Aorta (tissue), 5 donors: ENCODE measurements around the gene SIDT2. TPM values are rescaled to one million over a fixed set of nuclear protein-coding genes. Genes with fewer than 3 reads are reported as not detected.

Source experiments
- ATAC-seq: fragments of 200-7000 bp; cut with Tn5 transposase; one replicate; pipeline ENCODE4 v1.9.1; 2022; ENCODE audit warnings: moderate library complexity; ENCODE audit not compliant: low FRiP score
- DNase-seq, 2 donors: peaks; one replicate each; pipeline ENCODE4 v3.0.0-alpha.2; 2020
- H3K27ac ChIP-seq, 2 donors: one replicate each; pipeline ENCODE4 v1.5.1; 2013; ENCODE audit warnings: low read length in 2 of 2, mild to moderate bottlenecking in 2 of 2, moderate library complexity in 2 of 2, control low read depth in 1 of 2, inconsistent platforms in 1 of 2, low read depth in 1 of 2
- H3K27me3 ChIP-seq, 2 donors: one replicate each; pipeline ENCODE4 v1.6.1; 2013; ENCODE audit warnings: control low read depth in 1 of 2, low read length in 1 of 2, mild to moderate bottlenecking in 1 of 2, moderate library complexity in 1 of 2; ENCODE audit not compliant: insufficient read depth in 2 of 2, control insufficient read depth in 1 of 2
- H3K36me3 ChIP-seq, 2 donors: one replicate each; pipeline ENCODE4 v1.6.1; 2013; ENCODE audit warnings: control low read depth in 1 of 2, low read length in 1 of 2, mild to moderate bottlenecking in 1 of 2; ENCODE audit not compliant: insufficient read depth in 2 of 2, control insufficient read depth in 1 of 2
- H3K4me1 ChIP-seq, 2 donors: one replicate each; pipeline ENCODE4 v1.6.1; 2013; ENCODE audit warnings: low read length in 2 of 2, control low read depth in 1 of 2, mild to moderate bottlenecking in 1 of 2, moderate library complexity in 1 of 2; ENCODE audit not compliant: insufficient read depth in 2 of 2, control insufficient read depth in 1 of 2
- H3K4me3 ChIP-seq, 2 donors: one replicate each; pipeline ENCODE4 v1.5.1; 2013; ENCODE audit warnings: low read length in 2 of 2, control low read depth in 1 of 2, mild to moderate bottlenecking in 1 of 2
- H3K9me3 ChIP-seq: one replicate; pipeline ENCODE4 v1.6.1; 2013; ENCODE audit warnings: mild to moderate bottlenecking, low read length; ENCODE audit not compliant: control insufficient read depth
- WGBS, 2 donors: extraction: QIAGEN DNeasy Blood & Tissue Kit; methylation state at CpG; one replicate each; pipeline ENCODE4 v1.1.7; 2013; 5-methylcytosine and 5-hydroxymethylcytosine counted together
- intact Hi-C, 2 donors: fragments of 100-400 bp; cut with DNase I; formaldehyde crosslinking; loops; one replicate each; pipeline versions ENCODE4 v1.14.2 to v1.15.0; 2022
- polyA plus RNA-seq, 2 donors: library from polyadenylated mRNA; stranded (reverse); fragments of 200-250 nt; gene quantifications; one replicate each; pipeline ENCODE4 v1.2.3, GENCODE V29; 2013
- total RNA-seq, 2 donors: library from RNA; stranded (reverse); fragmentation: NEBNext Ultra II Directional; extraction: Animal tissue kit (Norgen Biotek cat#: 25700); gene quantifications; one replicate each; pipeline ENCODE4 v1.2.1, GENCODE V29; 2021
- donor health status: healthy with polysubstance abuse.
- donor health status: Bipolar disorder and iron deficiency.
- donor health status: DM: no; HTN: no; CAD: no.
- donor health status: DM: no; HTN: no; CAD: no.
- donor health status: DM: yes; HTN: yes; CAD: no.

The SIDT2 gene
- total and polyA plus RNA-seq, 4 donors, result 10.4 to 81.3 (median 57.0) TPM

GRCh38 chr11:117231842-117232091 lies 53.2 kb downstream of the SIDT2 start, which contains the start of gene PCSK7:
Gene PCSK7, minus strand, starts transcription at chr11:117232073. Its CDS starts 2,229 bp downstream, at chr11:117229844.
- peaks cover 0 to 4% of the 10 kb centered on the region in 2 donors for H3K4me1 ChIP-seq
- ATAC-seq (no peak), DNase-seq (peak in 1 of 2 donors; percentile 85)
- peaks cover 0 to 5% of the 10 kb centered on the region in 2 donors for H3K36me3 ChIP-seq
- peak within 1 kb of the TSS; percentile 89 to 91 for H3K4me3 ChIP-seq
- H3K27me3 ChIP-seq, result no peaks in the 10 kb centered on the region
- 0% methylated on average over 13 of the region's 13 CpGs for WGBS, 2 donors
- H3K9me3 ChIP-seq, result no peaks in the 10 kb centered on the region
- peak within 1 kb of the TSS; percentile 74 to 78 for H3K27ac ChIP-seq
- intact Hi-C loops, result loop anchor here (5.0 to 10.0 kb wide), 5 partner anchors 86 to 444 kb away; partner anchors contain the start of genes BACE1 (in 1 of the 2), CEP164 (in 1 of the 2), PAFAH1B2 (in 1 of the 2) and ZPR1 (in 1 of the 2)

GRCh38 chr11:117232092-117232878 lies 53.7 kb downstream of the SIDT2 start, which contains the start of gene RNF214:
Gene RNF214, plus strand, starts transcription at chr11:117232671. Its CDS starts 1,602 bp downstream, at chr11:117234273.
- ATAC-seq, result peak; percentile 92
- Histone ChIP-seq H3K27ac (peak within 1 kb of the TSS; percentile 74 to 78), H3K9me3 (no peaks in the 10 kb centered on the region), H3K27me3 (no peaks in the 10 kb centered on the region), H3K4me1 (peaks cover 0 to 4% of the 10 kb centered on the region in 2 donors), H3K36me3 (peaks cover 0 to 3% of the 10 kb centered on the region in 2 donors), H3K4me3 (peak within 1 kb of the TSS; percentile 89 to 91)
- 1% methylated on average over 37 to 94 of the region's 94 CpGs for WGBS, 2 donors
- intact Hi-C loops, result loop anchor here (5.0 to 10.0 kb wide), 5 partner anchors 85 to 445 kb away; partner anchors contain the start of genes BACE1 (in 1 of the 2), CEP164 (in 1 of the 2), PAFAH1B2 (in 1 of the 2) and ZPR1 (in 1 of the 2)
- peak; percentile 82 to 93 for DNase-seq

- Histone ChIP-seq H3K27me3 (no peaks in the 10 kb centered on the region), H3K4me3 (peak overlapping the region; percentile 89 to 91), H3K36me3 (peaks cover 0 to 3% of the 10 kb centered on the region in 2 donors), H3K9me3 (no peaks in the 10 kb centered on the region), H3K4me1 (peaks cover 0 to 4% of the 10 kb centered on the region in 2 donors), H3K27ac (peak overlapping the region in 1 of 2 donors; percentile 58)
- intact Hi-C loops, result loop anchor here (5.0 to 10.0 kb wide), 5 partner anchors 84 to 446 kb away; partner anchors contain the start of genes BACE1 (in 1 of the 2), CEP164 (in 1 of the 2), PAFAH1B2 (in 1 of the 2) and ZPR1 (in 1 of the 2)
- 1 to 2% methylated on average over 21 to 27 of the region's 27 CpGs for WGBS, 2 donors
- DNase-seq (peak in 1 of 2 donors; percentile 67), ATAC-seq (peak; percentile 33)
These were observed 54.4 kb downstream of the SIDT2 start for GRCh38 chr11:117232911-117233409.

GRCh38 chr11:117238221-117238620 lies 59.7 kb downstream of the SIDT2 start:
- peaks cover 0 to 8% of the 10 kb centered on the region in 2 donors for H3K36me3 ChIP-seq
- no peak for DNase-seq
- intact Hi-C loops, result loop anchor here in 1 of 2 donors (10.0 kb wide), 1 partner anchor 93 kb away; the partner anchor contains the start of gene PAFAH1B2

GRCh38 chr11:117239295-117239694 lies 60.8 kb downstream of the SIDT2 start:
- DNase-seq (no peak), ATAC-seq (no peak)
- H3K27me3 ChIP-seq, result no peaks in the 10 kb centered on the region
- intact Hi-C loops, result loop anchor here in 1 of 2 donors (10.0 kb wide), 1 partner anchor 94 kb away; the partner anchor contains the start of gene PAFAH1B2
- no peak overlapping the region for H3K4me3 ChIP-seq
- 74 to 78% methylated on average over 6 of the region's 6 CpGs for WGBS, 2 donors
- no peaks in the 10 kb centered on the region for H3K9me3 ChIP-seq
- H3K4me1 ChIP-seq, result no peaks in the 10 kb centered on the region
- H3K27ac ChIP-seq, result no peak overlapping the region
- H3K36me3 ChIP-seq, result peaks cover 2 to 8% of the 10 kb centered on the region in 2 donors

More at GRCh38 chr11:117238221-117238620, 59.7 kb downstream of the SIDT2 start:
- Histone ChIP-seq H3K4me3 (no peak overlapping the region), H3K27ac (no peak overlapping the region), H3K27me3 (no peaks in the 10 kb centered on the region), H3K9me3 (no peaks in the 10 kb centered on the region), H3K4me1 (peaks cover 0 to 3% of the 10 kb centered on the region in 2 donors)
- WGBS, 2 donors, result 85 to 94% methylated on average over 5 of the region's 5 CpGs
- ATAC-seq, result no peak

Other genes with a start within 250 kb of the SIDT2 start
- gene SIK3, start 80.3 kb upstream of the SIDT2 start, total RNA-seq, result 10 to 100 TPM; 59.2 to 64.2 TPM
- gene SIK3, start 80.3 kb upstream of the SIDT2 start, polyA plus RNA-seq, result 10 to 100 TPM in 1 of 2 donors, 1 to 10 TPM in 1; 6.4 to 18.8 TPM
- gene PAFAH1B2, start 34.5 kb upstream of the SIDT2 start, total RNA-seq, result 10 to 100 TPM; 69.9 to 73.5 TPM
- gene PAFAH1B2, start 34.5 kb upstream of the SIDT2 start, polyA plus RNA-seq, result 10 to 100 TPM; 18.2 to 20.5 TPM
- over 10,000 TPM in 1 of 2 donors, 1,000 to 10,000 TPM in 1; 4,857 to 10,188 TPM for gene TAGLN, start 20.6 kb downstream of the SIDT2 start, total RNA-seq
- gene TAGLN, start 20.6 kb downstream of the SIDT2 start, polyA plus RNA-seq, result over 10,000 TPM; 12,625 to 13,815 TPM
- gene PCSK7, start 53.3 kb downstream of the SIDT2 start, total RNA-seq, result 10 to 100 TPM; 52.8 to 71.5 TPM
- gene PCSK7, start 53.3 kb downstream of the SIDT2 start, polyA plus RNA-seq, result 10 to 100 TPM; 23.5 to 57.0 TPM
- gene RNF214, start 53.9 kb downstream of the SIDT2 start, total RNA-seq, result 10 to 100 TPM; 27.2 to 32.7 TPM
- gene RNF214, start 53.9 kb downstream of the SIDT2 start, polyA plus RNA-seq, result 10 to 100 TPM; 10.9 to 16.7 TPM
- 10 to 100 TPM in 1 of 2 donors, 1 to 10 TPM in 1; 9.8 to 11.5 TPM for gene BACE1-AS, start 112.6 kb downstream of the SIDT2 start, total RNA-seq
- gene BACE1-AS, start 112.6 kb downstream of the SIDT2 start, polyA plus RNA-seq, result 1 to 10 TPM; 1.3 to 5.0 TPM
- gene BACE1, start 137.5 kb downstream of the SIDT2 start, total RNA-seq, result 10 to 100 TPM; 29.0 to 36.3 TPM
- 10 to 100 TPM in 1 of 2 donors, 1 to 10 TPM in 1; 5.5 to 20.7 TPM for gene BACE1, start 137.5 kb downstream of the SIDT2 start, polyA plus RNA-seq
- 10 to 100 TPM; 29.3 to 51.2 TPM for gene CEP164, start 149.1 kb downstream of the SIDT2 start, total RNA-seq
- gene CEP164, start 149.1 kb downstream of the SIDT2 start, polyA plus RNA-seq, result 10 to 100 TPM in 1 of 2 donors, 1 to 10 TPM in 1; 7.1 to 41.8 TPM